ENCODE data around the gene GOLIM4. TPM values are rescaled to one million over a fixed set of nuclear protein-coding genes. Genes with fewer than 3 reads are reported as not detected.

Gene GOLIM4
- total RNA-seq, 1 donor from 2014 or later = 54.0 TPM

DNA sequence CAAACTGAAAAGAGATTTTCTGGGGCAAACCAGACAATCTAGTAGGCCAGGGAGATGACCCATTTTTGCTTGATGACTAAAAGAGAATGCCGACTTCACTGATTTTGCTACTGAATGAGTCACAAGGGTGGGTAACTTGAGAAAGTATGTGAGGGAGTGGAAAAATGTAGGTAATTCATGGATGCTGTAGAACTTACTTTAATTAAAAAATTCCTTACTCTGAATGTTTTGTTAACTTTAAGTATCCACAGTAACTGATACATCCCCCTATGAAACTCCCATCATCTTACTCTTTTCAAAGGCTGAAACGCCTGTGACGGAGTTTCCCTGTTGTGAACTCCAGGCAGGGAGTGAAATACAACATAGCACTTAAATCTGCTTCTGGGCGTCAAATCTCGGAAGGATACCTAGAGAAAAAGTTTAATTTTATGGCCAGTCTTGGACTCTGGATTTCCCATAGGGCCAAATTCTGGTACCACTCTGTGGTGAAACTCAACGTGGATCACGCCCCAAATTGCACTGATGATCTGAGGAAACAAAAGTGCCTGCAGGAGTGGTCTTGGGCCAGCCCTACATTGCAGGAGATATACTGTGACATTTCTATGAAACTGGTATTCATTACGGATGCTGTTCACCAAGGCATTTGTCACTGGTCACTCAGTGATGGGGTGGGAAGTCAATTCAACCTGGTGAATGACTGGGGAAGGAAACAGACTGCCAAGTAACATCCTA, 24.0 kb downstream of the GOLIM4 start:
- Histone ChIP-seq H3K9me3 (no peaks in the 10 kb centered on the region), H3K36me3 (no peaks in the 10 kb centered on the region), H3K27me3 (ENCODE audit: low read depth) (no peaks in the 10 kb centered on the region), H3K4me3 (no peak overlapping the region), H3K4me1 (no peaks in the 10 kb centered on the region), H3K27ac (no peak overlapping the region)
- DNase-seq (no peak), ATAC-seq (no peak)
- intact Hi-C loops (cut with DNase I) = no loop called here
- TF ChIP-seq, protein P1, sequence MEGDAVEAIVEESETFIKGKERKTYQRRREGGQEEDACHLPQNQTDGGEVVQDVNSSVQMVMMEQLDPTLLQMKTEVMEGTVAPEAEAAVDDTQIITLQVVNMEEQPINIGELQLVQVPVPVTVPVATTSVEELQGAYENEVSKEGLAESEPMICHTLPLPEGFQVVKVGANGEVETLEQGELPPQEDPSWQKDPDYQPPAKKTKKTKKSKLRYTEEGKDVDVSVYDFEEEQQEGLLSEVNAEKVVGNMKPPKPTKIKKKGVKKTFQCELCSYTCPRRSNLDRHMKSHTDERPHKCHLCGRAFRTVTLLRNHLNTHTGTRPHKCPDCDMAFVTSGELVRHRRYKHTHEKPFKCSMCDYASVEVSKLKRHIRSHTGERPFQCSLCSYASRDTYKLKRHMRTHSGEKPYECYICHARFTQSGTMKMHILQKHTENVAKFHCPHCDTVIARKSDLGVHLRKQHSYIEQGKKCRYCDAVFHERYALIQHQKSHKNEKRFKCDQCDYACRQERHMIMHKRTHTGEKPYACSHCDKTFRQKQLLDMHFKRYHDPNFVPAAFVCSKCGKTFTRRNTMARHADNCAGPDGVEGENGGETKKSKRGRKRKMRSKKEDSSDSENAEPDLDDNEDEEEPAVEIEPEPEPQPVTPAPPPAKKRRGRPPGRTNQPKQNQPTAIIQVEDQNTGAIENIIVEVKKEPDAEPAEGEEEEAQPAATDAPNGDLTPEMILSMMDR (IDR thresholded peaks at IDR 0.05) = no peak

DNA sequence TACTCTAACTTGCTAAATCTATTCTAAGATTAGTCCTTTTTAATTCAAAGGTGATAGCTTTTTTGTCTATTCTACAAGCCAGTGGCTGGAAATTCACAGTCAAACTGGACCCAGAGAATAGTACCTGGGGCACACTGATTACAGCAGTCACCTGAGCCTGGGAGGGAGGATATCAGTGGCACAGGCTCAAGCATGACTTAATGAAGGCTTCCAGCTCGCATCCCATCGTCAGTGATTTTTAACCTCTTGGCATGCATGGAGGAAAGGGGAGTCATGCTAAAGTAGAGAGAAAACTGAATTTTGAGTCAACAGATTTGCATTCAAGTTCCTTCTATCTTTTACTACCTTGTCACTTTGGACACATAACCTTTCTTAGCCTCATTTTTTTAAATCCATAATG, 24.8 kb downstream of the GOLIM4 start:
- H3K4me1 ChIP-seq = peaks cover 8% of the 10 kb centered on the region
- no peaks in the 10 kb centered on the region for H3K36me3 ChIP-seq
- no peak overlapping the region for H3K4me3 ChIP-seq
- TF ChIP-seq, protein P1 (IDR thresholded peaks at IDR 0.05) = no peak
- DNase-seq (no peak), ATAC-seq (no peak)
- no peaks in the 10 kb centered on the region for H3K27me3 ChIP-seq (ENCODE audit: low read depth)
- no peak overlapping the region for H3K27ac ChIP-seq
- intact Hi-C loops (cut with DNase I) = no loop called here
- no peaks in the 10 kb centered on the region for H3K9me3 ChIP-seq

DNA sequence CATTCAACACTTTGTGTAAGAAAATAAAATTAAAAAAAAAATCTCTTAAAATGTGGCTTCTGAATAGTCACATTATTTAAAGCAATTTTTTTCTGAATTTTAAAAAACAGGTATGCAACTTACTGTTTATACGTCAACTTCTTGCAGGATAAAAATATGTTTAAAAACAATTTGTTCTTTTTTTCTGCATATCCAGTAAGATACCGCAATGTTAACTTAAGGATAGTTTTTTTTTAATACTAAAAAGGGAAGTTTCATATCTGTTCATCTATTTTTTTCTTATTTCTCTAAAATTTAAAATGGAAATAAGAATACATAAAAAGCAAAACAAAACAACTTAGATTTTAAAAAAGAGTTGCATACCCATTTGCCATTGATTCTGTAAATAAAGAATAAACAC, 27.4 kb downstream of the GOLIM4 start:
- H3K9me3 ChIP-seq = no peaks in the 10 kb centered on the region
- intact Hi-C loops (cut with DNase I) = no loop called here
- DNase-seq (no peak), ATAC-seq (no peak)
- TF ChIP-seq, protein P1 (IDR thresholded peaks at IDR 0.05) = no peak
- H3K27ac ChIP-seq = no peak overlapping the region
- H3K4me1 ChIP-seq = peaks cover 21% of the 10 kb centered on the region
- no peaks in the 10 kb centered on the region for H3K27me3 ChIP-seq (ENCODE audit: low read depth)
- no peak overlapping the region for H3K4me3 ChIP-seq
- no peaks in the 10 kb centered on the region for H3K36me3 ChIP-seq

DNA sequence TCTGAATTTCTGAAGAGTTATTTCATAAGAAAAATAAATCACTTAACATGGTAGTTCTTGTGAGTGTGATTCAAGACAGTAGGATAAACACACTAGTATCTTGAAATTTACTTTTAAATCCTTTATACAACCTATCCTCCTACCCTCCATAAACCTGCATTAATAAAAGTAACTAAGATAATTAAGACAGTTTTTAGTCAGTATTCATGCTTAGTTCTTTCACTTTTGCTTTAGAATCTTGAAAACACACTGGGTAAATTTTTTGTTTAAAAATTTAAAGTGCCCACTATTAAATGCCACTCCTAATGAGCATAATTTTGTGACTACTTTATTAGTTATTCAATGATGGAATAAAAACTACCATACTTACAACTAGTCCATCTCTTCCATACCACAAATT, 28.8 kb downstream of the GOLIM4 start:
- intact Hi-C loops (cut with DNase I) = no loop called here
- no peak overlapping the region for H3K27ac ChIP-seq
- H3K9me3 ChIP-seq = no peaks in the 10 kb centered on the region
- DNase-seq (no peak), ATAC-seq (no peak)
- no peak overlapping the region for H3K4me3 ChIP-seq
- H3K4me1 ChIP-seq = peaks cover 21% of the 10 kb centered on the region
- no peaks in the 10 kb centered on the region for H3K27me3 ChIP-seq (ENCODE audit: low read depth)
- TF ChIP-seq, protein P1 (IDR thresholded peaks at IDR 0.05) = no peak
- no peaks in the 10 kb centered on the region for H3K36me3 ChIP-seq

DNA sequence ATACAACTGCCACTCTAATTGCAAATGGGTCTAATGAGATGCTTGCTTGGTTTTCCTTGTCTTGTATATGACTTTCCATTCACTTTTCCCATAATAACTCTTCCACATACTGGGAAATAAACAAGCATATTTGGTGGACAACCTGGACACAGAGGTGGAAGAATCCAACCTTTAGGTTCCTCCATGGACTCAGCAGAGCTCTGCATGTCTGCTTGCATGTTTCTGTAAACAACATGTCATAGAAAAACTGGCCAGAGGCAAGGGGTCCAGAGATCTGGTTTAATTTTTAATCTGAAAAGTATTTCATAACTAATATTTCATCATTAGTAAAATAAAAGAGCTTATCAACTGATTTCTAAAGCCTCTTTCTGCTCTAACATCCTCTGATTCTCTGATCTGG, 30.2 kb downstream of the GOLIM4 start:
- no peak for ATAC-seq

More for the DNA sequence above, 30.2 kb downstream of the GOLIM4 start:
- H3K4me1 ChIP-seq = peaks cover 21% of the 10 kb centered on the region
- H3K36me3 ChIP-seq = no peaks in the 10 kb centered on the region
- H3K4me3 ChIP-seq = no peak overlapping the region
- no peak for DNase-seq
- no peaks in the 10 kb centered on the region for H3K27me3 ChIP-seq (ENCODE audit: low read depth)
- H3K27ac ChIP-seq = no peak overlapping the region
- TF ChIP-seq, protein P1 (IDR thresholded peaks at IDR 0.05) = no peak
- H3K9me3 ChIP-seq = no peaks in the 10 kb centered on the region
- intact Hi-C loops (cut with DNase I) = no loop called here

Data from lower lobe of right lung (tissue), 2 donors.